Lower leg skin (tissue), 3 donors: ENCODE measurements around the gene HARBI1.

Experiments used
- CTCF ChIP-seq, 3 donors: fragments of 450-650 bp; IDR thresholded peaks; one replicate each; pipeline ENCODE4 v1.5.1; 2016; ENCODE audit warnings: antibody characterized with exemption in 3 of 3, mild to moderate bottlenecking in 3 of 3, moderate library complexity in 2 of 3
- POLR2A ChIP-seq, 2 donors: fragments of 450-650 bp; IDR thresholded peaks; one replicate each; pipeline ENCODE4 v1.6.1; 2016 to 2017; ENCODE audit warnings: antibody characterized with exemption in 2 of 2, mild to moderate bottlenecking in 1 of 2, moderate library complexity in 1 of 2

- no peak for TF ChIP-seq CTCF (IDR thresholded peaks at IDR 0.05)
- TF ChIP-seq POLR2A (IDR thresholded peaks at IDR 0.05): no peak
Measured at GRCh38 chr11:46570790-46571398, 46.1 kb downstream of the HARBI1 start.
